Epithelial cell of proximal tubule (primary cell): ENCODE measurements around the gene PMM2. TPM values are rescaled to one million over a fixed set of nuclear protein-coding genes. Genes with fewer than 3 reads are reported as not detected.

Source experiments
- DNase-seq: peaks from one replicate; pipeline ENCODE4 v3.0.0-alpha.2; 2011; ENCODE audit warnings: low read depth
- H3K4me3 ChIP-seq: 2 replicates; pipeline ENCODE4 v1.5.1; 2011; ENCODE audit warnings: low read depth, mild to moderate bottlenecking, low read length
- total RNA-seq: library from RNA; depleted of rRNA; stranded (reverse); fragments of >200 nt; gene quantifications from 2 replicates; pipeline ENCODE4 v1.2.3, GENCODE V29; 2015
- TF ChIP-seq, protein P1 (sequence below): conservative IDR thresholded peaks from 2 replicates; pipeline ENCODE4 v1.5.1; 2012; ENCODE audit warnings: low read depth, mild to moderate bottlenecking, low read length

The PMM2 gene
- total RNA-seq, 1 donor from 2014 or later, result 28.6 TPM

DNA sequence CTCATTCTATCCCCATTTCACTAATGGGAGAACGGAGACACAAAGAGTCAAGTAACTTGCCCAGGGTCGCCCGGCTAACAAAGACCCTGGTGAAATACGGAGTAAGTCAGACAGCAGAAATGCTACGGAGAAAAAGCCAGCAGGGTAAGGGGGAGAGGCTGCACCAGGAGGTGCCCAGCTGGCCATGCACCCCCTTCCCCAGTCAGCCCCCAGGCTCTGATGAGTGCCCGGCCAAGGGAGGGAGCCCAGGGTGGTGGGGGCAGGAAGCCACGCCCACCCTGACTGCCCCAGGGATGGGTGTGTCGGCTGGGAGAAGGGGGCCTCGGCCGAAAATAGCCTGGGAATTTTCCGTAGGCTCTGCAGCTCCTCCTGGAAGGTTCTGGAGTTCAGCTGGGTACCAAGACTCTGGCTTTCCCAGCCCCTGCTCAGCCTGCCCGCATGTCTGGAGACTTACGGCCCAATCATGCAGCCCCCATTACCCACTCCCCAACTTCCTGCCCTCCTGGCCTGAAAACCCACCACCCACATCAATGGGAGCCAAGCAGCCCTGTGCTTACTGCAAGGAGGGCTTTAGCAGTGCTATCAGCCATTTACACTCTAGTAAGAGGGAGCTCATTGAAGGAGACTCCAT lies 67.0 kb downstream of the PMM2 start:
- no peak overlapping the region for H3K4me3 ChIP-seq
- TF ChIP-seq, protein P1, sequence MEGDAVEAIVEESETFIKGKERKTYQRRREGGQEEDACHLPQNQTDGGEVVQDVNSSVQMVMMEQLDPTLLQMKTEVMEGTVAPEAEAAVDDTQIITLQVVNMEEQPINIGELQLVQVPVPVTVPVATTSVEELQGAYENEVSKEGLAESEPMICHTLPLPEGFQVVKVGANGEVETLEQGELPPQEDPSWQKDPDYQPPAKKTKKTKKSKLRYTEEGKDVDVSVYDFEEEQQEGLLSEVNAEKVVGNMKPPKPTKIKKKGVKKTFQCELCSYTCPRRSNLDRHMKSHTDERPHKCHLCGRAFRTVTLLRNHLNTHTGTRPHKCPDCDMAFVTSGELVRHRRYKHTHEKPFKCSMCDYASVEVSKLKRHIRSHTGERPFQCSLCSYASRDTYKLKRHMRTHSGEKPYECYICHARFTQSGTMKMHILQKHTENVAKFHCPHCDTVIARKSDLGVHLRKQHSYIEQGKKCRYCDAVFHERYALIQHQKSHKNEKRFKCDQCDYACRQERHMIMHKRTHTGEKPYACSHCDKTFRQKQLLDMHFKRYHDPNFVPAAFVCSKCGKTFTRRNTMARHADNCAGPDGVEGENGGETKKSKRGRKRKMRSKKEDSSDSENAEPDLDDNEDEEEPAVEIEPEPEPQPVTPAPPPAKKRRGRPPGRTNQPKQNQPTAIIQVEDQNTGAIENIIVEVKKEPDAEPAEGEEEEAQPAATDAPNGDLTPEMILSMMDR, result no peak
- DNase-seq, result no peak

DNA sequence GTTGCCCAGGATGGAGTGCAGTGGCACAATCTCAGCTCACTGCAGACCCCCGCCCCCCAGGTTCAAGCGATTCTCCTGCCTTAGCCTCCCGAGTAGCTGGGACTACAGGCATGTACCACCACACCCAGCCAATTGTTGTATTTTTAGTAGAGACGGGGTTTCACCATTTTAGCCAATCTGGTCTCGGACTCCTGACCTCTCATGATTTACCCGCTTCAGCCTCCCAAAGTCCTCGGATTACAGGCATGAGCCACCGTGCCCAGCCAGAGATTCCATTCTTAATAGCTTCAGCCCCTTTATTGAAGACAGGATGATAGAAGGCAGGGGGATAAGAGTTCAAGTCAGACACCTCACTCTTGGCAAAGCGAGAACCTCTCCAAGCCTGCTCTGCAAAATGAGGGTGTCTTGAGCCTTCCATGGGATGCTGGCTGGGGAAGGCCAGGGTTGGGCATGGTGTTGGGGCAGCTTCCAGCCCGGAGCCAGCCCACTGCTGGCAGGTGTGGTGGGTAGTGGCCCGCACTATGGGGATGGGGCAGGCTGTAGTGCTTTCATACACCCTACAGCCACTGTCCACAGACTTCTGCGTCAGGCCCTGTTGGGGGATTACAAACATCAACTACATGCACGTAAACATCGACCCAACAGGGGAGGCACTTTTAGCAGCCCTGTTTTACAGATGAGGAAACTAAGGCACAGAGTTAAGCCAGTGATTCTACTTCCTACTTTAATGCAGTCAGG lies 67.7 kb downstream of the PMM2 start:
- H3K4me3 ChIP-seq, result no peak overlapping the region
- TF ChIP-seq, protein P1, result no peak
- no peak for DNase-seq

DNA sequence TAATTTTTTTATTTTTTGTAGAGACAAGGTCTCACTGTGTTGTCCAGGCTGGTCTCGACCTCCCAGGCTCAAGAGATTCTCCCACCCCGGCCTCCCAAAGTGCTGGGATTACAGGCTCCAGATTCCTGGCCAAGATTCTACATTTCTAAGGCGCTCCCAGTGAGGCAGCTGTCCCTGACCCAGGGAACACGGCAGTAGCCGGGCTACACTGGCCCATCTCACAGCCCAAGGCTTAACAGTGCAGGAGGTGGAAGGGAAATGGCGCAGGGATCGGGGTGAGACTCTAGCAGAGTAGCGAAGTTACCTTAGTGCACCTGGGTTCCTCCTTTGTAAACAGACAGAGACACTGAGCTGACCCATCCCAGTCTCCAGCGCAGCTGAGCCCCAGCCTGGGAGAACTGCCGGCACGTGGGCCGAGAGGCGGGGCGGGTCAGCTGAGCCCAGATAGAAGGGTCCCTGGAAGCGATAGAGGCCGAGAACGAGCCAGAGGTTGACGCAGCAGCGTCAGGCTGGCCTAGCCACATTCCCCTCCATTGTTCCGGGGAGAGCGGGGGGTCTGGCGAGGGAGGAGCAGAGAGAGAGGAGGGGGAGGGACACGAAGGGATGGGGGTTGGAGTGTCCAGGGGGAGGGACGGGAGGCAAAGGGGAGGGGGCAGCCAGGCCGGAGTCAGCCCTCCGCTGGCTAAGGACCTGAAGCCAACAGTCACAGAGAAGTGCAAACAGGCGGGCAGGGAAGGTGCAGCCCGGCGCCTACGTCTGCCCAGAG lies 68.7 kb downstream of the PMM2 start:
- H3K4me3 ChIP-seq, result peak overlapping the region; percentile 94
- DNase-seq, result no peak
- TF ChIP-seq, protein P1, result no peak

DNA sequence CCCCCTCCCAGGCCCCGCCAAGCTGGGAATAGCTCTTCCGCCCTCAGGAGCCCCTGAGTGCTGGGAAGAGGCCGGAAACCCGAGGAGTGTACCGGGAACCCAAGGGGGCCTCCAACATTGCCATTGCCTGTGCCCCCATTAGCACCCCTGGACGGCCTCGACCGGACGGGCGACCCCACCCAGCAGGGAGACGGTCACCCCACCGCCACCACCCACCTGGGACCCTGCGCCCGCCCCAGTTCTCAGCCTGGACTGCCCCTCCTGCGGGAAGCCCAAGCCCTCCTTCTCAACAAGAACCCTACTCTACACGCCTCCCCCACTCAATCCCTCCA lies 69.2 kb downstream of the PMM2 start:
- TF ChIP-seq, protein P1, result no peak
- peak overlapping the region; percentile 94 for H3K4me3 ChIP-seq
- no peak for DNase-seq

DNA sequence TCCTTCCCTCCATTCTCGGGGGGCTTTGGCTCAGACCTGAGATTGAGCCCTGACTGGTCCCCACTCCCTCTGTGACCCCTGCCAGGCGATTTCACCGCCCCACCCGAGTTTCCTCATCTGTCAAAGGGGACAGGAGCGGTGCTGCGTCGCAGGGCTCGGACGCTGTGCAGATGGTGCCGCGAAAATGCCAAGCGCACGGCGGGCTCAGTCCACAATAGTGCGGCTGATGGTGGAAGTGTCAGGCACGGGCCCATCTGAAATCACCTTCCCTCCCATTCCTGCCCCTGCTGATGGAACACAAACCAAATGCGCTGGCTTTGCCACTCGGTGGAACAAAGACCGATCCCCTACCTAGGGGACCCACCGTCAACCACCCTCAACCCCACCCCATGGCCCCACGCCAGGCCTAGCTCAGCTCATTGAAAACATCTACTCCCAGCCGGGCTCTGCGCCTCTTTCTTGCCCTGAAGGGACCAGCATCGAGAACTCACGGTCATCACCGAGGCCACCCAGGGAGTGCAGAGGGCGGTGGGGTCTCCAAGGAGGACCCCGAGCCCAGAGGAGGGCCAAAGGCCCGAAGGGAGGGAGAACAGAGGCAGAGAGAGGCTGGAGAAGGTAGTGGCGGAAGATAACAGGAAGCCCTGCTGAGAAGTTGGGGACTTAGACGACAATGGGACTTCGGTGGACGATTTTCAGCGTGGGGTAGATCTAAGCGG lies 69.7 kb downstream of the PMM2 start:
- peak overlapping the region; percentile 94 for H3K4me3 ChIP-seq
- TF ChIP-seq, protein P1, result no peak
- DNase-seq, result no peak

DNA sequence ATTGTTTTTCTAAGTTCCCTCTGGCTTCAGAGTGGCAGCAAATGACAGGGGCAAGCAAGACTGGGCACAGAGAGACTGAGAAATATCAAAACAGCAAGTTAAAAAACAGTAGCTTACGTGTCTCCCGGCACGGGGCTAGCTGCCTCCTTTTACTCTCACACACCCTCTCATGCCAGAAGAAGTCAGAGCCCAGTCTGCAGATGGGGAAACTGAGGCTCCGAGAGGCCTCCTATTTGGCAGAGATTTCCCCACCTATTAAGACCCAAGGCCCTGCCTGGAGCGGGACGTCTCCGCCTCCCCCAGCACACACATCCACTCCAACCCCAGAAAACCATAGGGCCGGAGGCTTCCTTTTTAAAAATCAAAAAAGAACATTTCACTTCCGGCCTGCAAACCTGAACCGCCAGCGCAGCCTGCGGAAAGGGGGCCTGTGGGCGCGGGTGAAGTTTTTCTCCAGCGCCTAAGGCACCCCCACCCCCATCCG lies 70.3 kb downstream of the PMM2 start:
- no peak for DNase-seq
- TF ChIP-seq, protein P1, result no peak
- peak overlapping the region; percentile 94 for H3K4me3 ChIP-seq
